Heart left ventricle (tissue), 13 donors: ENCODE results near the gene TNFRSF18.

Experiments used
- POLR2A ChIP-seq, 2 donors: fragments of 450-650 bp; IDR thresholded peaks; one replicate each; pipeline ENCODE4 v1.6.1; 2017; ENCODE audit warnings: antibody characterized with exemption in 2 of 2, mild to moderate bottlenecking in 2 of 2, moderate library complexity in 2 of 2
- TF ChIP-seq, protein P1 (sequence below), 12 donors: fragments of 200-600 bp; sonication (generic) in 4 of 12; IDR thresholded peaks; one replicate each; pipeline versions ENCODE4 v1.5.0 to v1.8.0; 2018 to 2022; ENCODE audit warnings: antibody characterized with exemption in 12 of 12, mild to moderate bottlenecking in 5 of 12
- donor health status: ischemic (EF 13 %, LVEDD 7.1; RV severe dilation, severe dysfunction).
- donor health status: DM: no; HTN: yes; CAD: no.
- donor health status: DM: no; HTN: no; CAD: no.
- donor health status: ischemic (EF 25% LVEDD 6.9; RV normal size, moderate dysfunction).
- donor health status: ischemic (EF 25% LVEDD 5.7; RV mildly dilated, moderate dysfunction).
- donor health status: ischemic (EF 35%, LVEDD 5.7; RV mildly dilated, moderate dysfunction).
- donor health status: nonischemic (EF 11% LVEDD 7.7; RV severe dilation, severe dysfunction).
- donor health status: DM: yes; HTN: yes; CAD: no.
- donor health status: PGD.
- donor health status: ischemic (EF 29% LVEDD 5.4; RV normal size, mild dysfunction).
- donor health status: nonischemic (EF 23%, LVEDD 6.1; RV moderate dilation, normal function).

DNA sequence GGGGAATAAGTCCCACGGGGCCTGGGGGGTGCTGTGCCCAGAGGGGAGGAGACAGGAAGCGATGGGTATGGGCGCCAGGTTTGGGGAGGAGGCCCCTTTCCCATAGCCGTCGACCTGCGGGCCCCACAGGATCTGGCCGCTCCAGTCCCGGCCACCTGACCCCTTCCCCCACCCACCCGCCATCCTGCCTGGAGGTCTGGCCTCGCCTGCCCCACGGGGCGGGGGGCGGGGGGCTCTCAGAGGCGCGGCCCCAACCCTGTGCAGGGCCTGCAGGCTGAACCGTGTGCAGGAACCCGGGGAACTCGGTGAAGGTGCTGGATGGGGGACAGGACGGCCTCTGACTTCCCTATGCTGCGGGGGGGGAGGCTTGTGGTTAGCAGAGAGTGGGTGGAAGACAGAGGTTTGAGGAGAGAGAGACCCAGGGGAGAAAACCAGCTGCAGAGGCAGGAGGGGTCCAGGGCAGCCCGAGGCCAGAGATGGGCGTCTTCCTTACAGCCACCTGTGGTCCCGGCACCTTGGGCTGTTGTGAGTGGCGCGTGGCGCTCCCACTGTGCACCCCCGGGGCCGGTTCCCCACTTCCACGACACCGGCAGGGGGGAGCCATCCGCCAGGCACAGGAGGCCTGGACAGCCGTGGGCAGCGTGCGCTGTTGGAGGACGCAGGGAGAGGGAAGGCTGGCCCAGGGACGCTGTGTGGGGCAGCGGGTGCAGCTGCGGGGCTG, 2.5 kb upstream of the TNFRSF18 start:
- TF ChIP-seq, protein P1, sequence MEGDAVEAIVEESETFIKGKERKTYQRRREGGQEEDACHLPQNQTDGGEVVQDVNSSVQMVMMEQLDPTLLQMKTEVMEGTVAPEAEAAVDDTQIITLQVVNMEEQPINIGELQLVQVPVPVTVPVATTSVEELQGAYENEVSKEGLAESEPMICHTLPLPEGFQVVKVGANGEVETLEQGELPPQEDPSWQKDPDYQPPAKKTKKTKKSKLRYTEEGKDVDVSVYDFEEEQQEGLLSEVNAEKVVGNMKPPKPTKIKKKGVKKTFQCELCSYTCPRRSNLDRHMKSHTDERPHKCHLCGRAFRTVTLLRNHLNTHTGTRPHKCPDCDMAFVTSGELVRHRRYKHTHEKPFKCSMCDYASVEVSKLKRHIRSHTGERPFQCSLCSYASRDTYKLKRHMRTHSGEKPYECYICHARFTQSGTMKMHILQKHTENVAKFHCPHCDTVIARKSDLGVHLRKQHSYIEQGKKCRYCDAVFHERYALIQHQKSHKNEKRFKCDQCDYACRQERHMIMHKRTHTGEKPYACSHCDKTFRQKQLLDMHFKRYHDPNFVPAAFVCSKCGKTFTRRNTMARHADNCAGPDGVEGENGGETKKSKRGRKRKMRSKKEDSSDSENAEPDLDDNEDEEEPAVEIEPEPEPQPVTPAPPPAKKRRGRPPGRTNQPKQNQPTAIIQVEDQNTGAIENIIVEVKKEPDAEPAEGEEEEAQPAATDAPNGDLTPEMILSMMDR (IDR thresholded peaks at IDR 0.05), result no peak
- no peak for TF ChIP-seq POLR2A (IDR thresholded peaks at IDR 0.05)
